HepG2 (cell line): ENCODE results near the gene CIBAR2. TPM values are rescaled to one million over a fixed set of nuclear protein-coding genes. Genes with fewer than 3 reads are reported as not detected.
A peak's percentile ranks its signal among the peaks of the same experiment; 100 is the strongest.

Experiments
- GATA4 ChIP-seq: sonication (generic); IDR thresholded peaks from 2 replicates; pipeline ENCODE4 v1.6.1; 2016; ENCODE audit warnings: antibody characterized with exemption, low read depth, borderline replicate concordance
- JUND ChIP-seq: sonication (generic); formaldehyde crosslinking; IDR thresholded peaks from 2 replicates; pipeline ENCODE4 v1.8.0; 2022; ENCODE audit warnings: mild to moderate bottlenecking, missing genetic modification reagents
- KLF13 ChIP-seq: sonication (generic); formaldehyde crosslinking; IDR thresholded peaks from 2 replicates; pipeline ENCODE4 v1.4.0; 2020; ENCODE audit warnings: mild to moderate bottlenecking, missing genetic modification reagents
- MAZ ChIP-seq, 2 experiments: sonication (generic) in 1 of 2; formaldehyde crosslinking in 1 of 2; IDR thresholded peaks; 2 replicates each; pipeline versions ENCODE4 v1.5.0 to v1.6.1; 2012 to 2020; ENCODE audit warnings: low read depth in 2 of 2, mild to moderate bottlenecking in 2 of 2, borderline replicate concordance in 1 of 2, improper control_type of control experiment in 1 of 2, low read length in 1 of 2, missing genetic modification reagents in 1 of 2, moderate library complexity in 1 of 2
- MYC ChIP-seq: sonication (generic); formaldehyde crosslinking; IDR thresholded peaks from 2 replicates; pipeline ENCODE4 v1.9.0; 2021; ENCODE audit warnings: missing genetic modification reagents, borderline replicate concordance
- NFE2L1 ChIP-seq: sonication (generic); formaldehyde crosslinking; IDR thresholded peaks from 2 replicates; pipeline ENCODE4 v1.4.0; 2020; ENCODE audit warnings: missing genetic modification reagents, mild to moderate bottlenecking, borderline replicate concordance
- NFIB ChIP-seq: sonication (generic); formaldehyde crosslinking; IDR thresholded peaks from 2 replicates; pipeline ENCODE4 v1.9.0; 2021; ENCODE audit warnings: missing genetic modification reagents, mild to moderate bottlenecking, borderline replicate concordance
- NFKB2 ChIP-seq: sonication (generic); formaldehyde crosslinking; IDR thresholded peaks from 2 replicates; pipeline ENCODE4 v1.4.0; 2020; ENCODE audit warnings: missing genetic modification reagents, borderline replicate concordance
- RFX5 ChIP-seq: IDR thresholded peaks from 2 replicates; pipeline ENCODE4 v1.6.1; 2011; ENCODE audit warnings: low read depth, low read length, improper control_type of control experiment
- SNAI1 ChIP-seq: sonication (generic); formaldehyde crosslinking; IDR thresholded peaks from 2 replicates; pipeline ENCODE4 v1.5.0; 2020; ENCODE audit warnings: mild to moderate bottlenecking, missing genetic modification reagents, borderline replicate concordance
- SRSF1 ChIP-seq: fragments of 200-400 bp; formaldehyde crosslinking; optimal IDR thresholded peaks from 2 replicates; pipeline ENCODE3; 2017; ENCODE audit warnings: mild to moderate bottlenecking, low read depth, low read length, moderate library complexity
- TBX3 ChIP-seq: fragments of 450-650 bp; IDR thresholded peaks from 2 replicates; pipeline ENCODE4 v1.6.1; 2017; ENCODE audit warnings: antibody characterized with exemption, mild to moderate bottlenecking, inconsistent platforms, borderline replicate concordance
- TCF7 ChIP-seq: sonication (generic); IDR thresholded peaks from 2 replicates; pipeline ENCODE4 v1.6.1; 2016; ENCODE audit warnings: antibody characterized with exemption, low read depth
- TFAP4 ChIP-seq: sonication (generic); IDR thresholded peaks from 2 replicates; pipeline ENCODE4 v1.6.1; 2016; ENCODE audit warnings: low read depth, borderline replicate concordance
- ZC3H13 ChIP-seq: sonication (generic); formaldehyde crosslinking; IDR thresholded peaks from 2 replicates; pipeline ENCODE4 v1.8.1; 2023; ENCODE audit warnings: mild to moderate bottlenecking, missing genetic modification reagents, moderate library complexity
- ZFP82 ChIP-seq: sonication (generic); formaldehyde crosslinking; IDR thresholded peaks from 2 replicates; pipeline ENCODE4 v1.5.1; 2020; ENCODE audit warnings: mild to moderate bottlenecking, missing genetic modification reagents, borderline replicate concordance
- ZKSCAN8 ChIP-seq: IDR thresholded peaks from 2 replicates; pipeline ENCODE4 v1.6.1; 2016; ENCODE audit warnings: borderline replicate concordance, missing genetic modification reagents, missing compliant biosample characterization
- ZNF546 ChIP-seq: sonication (generic); formaldehyde crosslinking; conservative IDR thresholded peaks from 2 replicates; pipeline ENCODE4 v1.8.1; 2023; ENCODE audit warnings: mild to moderate bottlenecking, missing genetic modification reagents
- ZNF781 ChIP-seq: sonication (generic); formaldehyde crosslinking; IDR thresholded peaks from 2 replicates; pipeline ENCODE4 v1.5.1; 2020; ENCODE audit warnings: borderline replicate concordance, mild to moderate bottlenecking, missing genetic modification reagents; ENCODE audit errors: not compliant biosample characterization
- polyA plus RNA-seq, 8 experiments: library from polyadenylated mRNA; depleted of rRNA in 3 of 8; stranded (reverse) in 7 of 8; unstranded in 1 of 8; fragments of >200 nt; fragmentation: Illumina TruSeq in 4 of 8; extraction: Trizol in 4 of 8; gene quantifications; 2 replicates each; pipeline versions ENCODE4 v1.2.1 to v1.2.3, GENCODE V29; 2011 to 2016; ENCODE audit warnings: low read depth in 4 of 8, missing spikeins in 1 of 8, mixed read lengths in 1 of 8; ENCODE audit not compliant: insufficient read depth in 1 of 8
- total RNA-seq, 5 experiments: library from RNA; depleted of rRNA; stranded (reverse); fragments of >200 nt; fragmentation: Illumina TruSeq; extraction: Trizol; gene quantifications; 2 replicates each; pipeline ENCODE4 v1.2.3, GENCODE V29; 2016; ENCODE audit warnings: low read depth in 1 of 5
- TF ChIP-seq, protein P1 (sequence below): IDR thresholded peaks from 2 replicates; pipeline ENCODE4 v1.6.1; 2012; ENCODE audit warnings: low read depth, low read length, improper control_type of control experiment
- TF ChIP-seq, protein P2 (sequence below): sonication (generic); formaldehyde crosslinking; IDR thresholded peaks from 2 replicates; pipeline ENCODE4 v1.5.1; 2020; ENCODE audit warnings: missing genetic modification reagents, mild to moderate bottlenecking, borderline replicate concordance
- TF ChIP-seq, protein P3 (sequence below): sonication (generic); formaldehyde crosslinking; conservative IDR thresholded peaks from 2 replicates; pipeline ENCODE4 v1.4.0; 2020; ENCODE audit warnings: missing genetic modification reagents
- TF ChIP-seq, protein P4 (sequence below): IDR thresholded peaks from 2 replicates; pipeline ENCODE4 v1.6.1; 2018; ENCODE audit warnings: missing genetic modification reagents

Gene CIBAR2
- total and polyA plus RNA-seq, 2 of the 13 experiments (the other 11 are each of a cell fraction or from before 2014, with no cell fraction given): not detected

DNA sequence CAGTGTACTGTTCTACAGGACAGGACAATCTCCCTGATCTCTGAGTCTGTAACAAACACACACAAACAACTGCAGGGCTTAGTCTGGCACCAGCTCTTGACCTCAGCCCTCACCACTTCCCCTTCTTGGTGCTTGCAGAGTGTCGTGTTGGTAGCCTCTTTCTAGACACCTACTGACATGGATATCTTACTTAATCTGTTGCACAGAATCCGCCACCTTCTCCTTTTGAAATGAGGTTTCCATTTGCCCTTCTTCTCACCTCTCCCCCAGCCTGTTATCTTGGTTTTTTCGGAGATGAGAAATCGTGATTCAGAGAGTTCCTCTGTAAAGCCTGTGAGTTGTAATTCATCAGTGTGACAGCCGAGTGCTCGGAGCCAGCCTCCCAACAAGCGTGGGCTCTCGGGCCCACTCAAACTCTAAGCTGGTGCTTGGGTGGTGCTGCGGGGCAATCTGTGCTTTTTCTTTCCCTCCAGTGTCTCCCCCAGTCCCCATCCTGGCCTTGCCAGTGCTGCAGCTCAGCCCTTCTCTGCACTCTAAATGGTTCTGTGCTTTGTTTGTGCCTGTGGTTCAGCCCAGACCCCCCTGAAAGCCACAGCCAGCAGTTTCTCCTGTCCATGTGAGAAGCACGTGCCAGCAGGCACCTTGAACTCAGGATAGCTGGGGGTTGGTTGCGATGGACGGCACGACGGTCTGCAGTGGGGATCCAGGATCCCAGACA lies 56.6 kb downstream of the CIBAR2 start (continued):
- TF ChIP-seq TCF7 (no peak), ZNF781 (peak; percentile 97), NFKB2 (peak; percentile 96; the same call in 1 of the 2 replicates), ZC3H13 (no peak), SRSF1 (no peak), NFIB (CRISPR knock-in tag) (no peak), MYC (peak; percentile 61; the same call in 1 of the 2 replicates), ZFP82 (no peak), NFE2L1 (peak; percentile 69; the same call in 1 of the 2 replicates), SNAI1 (CRISPR knock-in tag) (0 out of 2 replicates have a peak, but pooled peaks have one; percentile 76), TBX3 (no peak), TFAP4 (no peak), RFX5 (no peak), KLF13 (CRISPR knock-in tag) (no peak), GATA4 (no peak), JUND (CRISPR knock-in tag) (no peak), ZNF546 (no peak), MAZ (IDR thresholded peaks at IDR 0.05; ENCODE audit: borderline replicate concordance, low read depth, low read length) (no peak), MAZ (CRISPR knock-in tag; IDR thresholded peaks at IDR 0.05; ENCODE audit: low read depth) (peak; percentile 82), ZKSCAN8 (no peak)
- TF ChIP-seq, protein P1, sequence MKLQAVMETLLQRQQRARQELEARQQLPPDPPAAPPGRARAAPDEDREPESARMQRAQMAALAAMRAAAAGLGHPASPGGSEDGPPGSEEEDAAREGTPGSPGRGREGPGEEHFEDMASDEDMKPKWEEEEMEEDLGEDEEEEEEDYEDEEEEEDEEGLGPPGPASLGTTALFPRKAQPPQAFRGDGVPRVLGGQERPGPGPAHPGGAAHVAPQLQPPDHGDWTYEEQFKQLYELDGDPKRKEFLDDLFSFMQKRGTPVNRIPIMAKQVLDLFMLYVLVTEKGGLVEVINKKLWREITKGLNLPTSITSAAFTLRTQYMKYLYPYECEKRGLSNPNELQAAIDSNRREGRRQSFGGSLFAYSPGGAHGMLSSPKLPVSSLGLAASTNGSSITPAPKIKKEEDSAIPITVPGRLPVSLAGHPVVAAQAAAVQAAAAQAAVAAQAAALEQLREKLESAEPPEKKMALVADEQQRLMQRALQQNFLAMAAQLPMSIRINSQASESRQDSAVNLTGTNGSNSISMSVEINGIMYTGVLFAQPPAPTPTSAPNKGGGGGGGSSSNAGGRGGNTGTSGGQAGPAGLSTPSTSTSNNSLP: no peak
- TF ChIP-seq, protein P2, sequence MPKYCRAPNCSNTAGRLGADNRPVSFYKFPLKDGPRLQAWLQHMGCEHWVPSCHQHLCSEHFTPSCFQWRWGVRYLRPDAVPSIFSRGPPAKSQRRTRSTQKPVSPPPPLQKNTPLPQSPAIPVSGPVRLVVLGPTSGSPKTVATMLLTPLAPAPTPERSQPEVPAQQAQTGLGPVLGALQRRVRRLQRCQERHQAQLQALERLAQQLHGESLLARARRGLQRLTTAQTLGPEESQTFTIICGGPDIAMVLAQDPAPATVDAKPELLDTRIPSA: no peak
- TF ChIP-seq, protein P3, sequence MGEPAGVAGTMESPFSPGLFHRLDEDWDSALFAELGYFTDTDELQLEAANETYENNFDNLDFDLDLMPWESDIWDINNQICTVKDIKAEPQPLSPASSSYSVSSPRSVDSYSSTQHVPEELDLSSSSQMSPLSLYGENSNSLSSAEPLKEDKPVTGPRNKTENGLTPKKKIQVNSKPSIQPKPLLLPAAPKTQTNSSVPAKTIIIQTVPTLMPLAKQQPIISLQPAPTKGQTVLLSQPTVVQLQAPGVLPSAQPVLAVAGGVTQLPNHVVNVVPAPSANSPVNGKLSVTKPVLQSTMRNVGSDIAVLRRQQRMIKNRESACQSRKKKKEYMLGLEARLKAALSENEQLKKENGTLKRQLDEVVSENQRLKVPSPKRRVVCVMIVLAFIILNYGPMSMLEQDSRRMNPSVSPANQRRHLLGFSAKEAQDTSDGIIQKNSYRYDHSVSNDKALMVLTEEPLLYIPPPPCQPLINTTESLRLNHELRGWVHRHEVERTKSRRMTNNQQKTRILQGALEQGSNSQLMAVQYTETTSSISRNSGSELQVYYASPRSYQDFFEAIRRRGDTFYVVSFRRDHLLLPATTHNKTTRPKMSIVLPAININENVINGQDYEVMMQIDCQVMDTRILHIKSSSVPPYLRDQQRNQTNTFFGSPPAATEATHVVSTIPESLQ (CRISPR knock-in tag): no peak
- TF ChIP-seq, protein P4, sequence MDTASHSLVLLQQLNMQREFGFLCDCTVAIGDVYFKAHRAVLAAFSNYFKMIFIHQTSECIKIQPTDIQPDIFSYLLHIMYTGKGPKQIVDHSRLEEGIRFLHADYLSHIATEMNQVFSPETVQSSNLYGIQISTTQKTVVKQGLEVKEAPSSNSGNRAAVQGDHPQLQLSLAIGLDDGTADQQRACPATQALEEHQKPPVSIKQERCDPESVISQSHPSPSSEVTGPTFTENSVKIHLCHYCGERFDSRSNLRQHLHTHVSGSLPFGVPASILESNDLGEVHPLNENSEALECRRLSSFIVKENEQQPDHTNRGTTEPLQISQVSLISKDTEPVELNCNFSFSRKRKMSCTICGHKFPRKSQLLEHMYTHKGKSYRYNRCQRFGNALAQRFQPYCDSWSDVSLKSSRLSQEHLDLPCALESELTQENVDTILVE: no peak; the same call in 1 of the 2 replicates
